D341Med (cell line): ENCODE results near the gene FHIT.

ENCODE experiments used
- DNase-seq: peaks from one replicate; pipeline ENCODE4 v3.0.0; 2012; ENCODE audit warnings: low spot score

The FHIT gene

DNA sequence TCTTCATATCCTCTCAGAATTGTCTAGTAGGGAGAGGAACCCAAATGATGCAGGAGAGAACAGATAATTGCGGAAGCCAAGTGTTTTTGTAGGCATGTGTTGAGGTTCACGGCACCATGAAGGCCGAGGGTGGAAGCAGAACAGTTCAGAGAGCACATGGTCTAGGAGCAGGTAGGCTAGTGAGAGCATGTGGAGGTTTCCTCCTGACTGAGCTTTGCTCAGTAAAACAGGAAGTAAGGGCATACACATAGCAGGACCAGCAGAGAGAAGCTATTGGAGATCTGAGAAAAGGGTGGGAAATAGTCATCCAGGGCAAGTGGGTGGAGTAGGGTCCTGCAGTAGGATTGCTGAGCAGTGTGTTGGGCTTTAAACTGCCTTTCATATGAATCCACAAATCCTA, 491.1 kb downstream of the FHIT start:
- no peak for DNase-seq

DNA sequence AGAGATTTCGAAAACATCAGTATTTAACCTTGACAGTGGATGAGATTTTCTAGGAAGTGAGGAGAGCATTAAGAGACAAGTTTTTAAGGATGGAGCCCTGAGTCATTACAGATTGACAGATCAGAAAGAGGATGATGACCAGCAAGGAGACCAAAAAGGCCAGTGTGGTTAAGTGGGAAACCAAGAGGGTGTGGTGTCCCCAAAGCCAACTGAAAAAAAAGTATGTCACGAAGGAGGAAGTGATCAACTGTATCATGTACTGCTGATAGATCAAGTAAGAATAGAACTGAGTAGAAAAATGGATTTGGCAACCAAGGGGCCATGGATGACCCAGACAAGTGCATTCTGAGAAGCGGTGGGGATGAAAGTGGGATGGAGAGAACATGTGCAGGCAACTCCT, 491.8 kb downstream of the FHIT start:
- DNase-seq: no peak

DNA sequence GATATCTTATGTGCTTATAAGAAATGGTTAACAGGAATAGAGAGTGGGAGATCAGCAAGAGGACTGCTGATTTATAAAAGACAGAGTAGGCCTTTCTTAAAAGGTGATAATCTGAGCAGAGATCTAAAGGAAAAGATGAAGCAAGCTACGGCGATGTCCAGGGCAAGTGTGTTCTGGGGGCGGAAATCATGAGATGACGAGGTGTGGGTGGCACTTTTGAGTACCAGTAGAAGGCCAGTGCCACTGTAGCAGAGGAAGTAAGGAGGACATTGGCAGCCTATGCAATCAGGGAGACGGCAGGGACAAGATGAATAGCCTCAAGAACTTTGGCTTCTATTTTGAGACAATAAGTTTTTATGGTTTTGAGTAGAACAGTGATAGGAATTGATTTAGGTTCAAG, 492.4 kb downstream of the FHIT start:
- no peak for DNase-seq

DNA sequence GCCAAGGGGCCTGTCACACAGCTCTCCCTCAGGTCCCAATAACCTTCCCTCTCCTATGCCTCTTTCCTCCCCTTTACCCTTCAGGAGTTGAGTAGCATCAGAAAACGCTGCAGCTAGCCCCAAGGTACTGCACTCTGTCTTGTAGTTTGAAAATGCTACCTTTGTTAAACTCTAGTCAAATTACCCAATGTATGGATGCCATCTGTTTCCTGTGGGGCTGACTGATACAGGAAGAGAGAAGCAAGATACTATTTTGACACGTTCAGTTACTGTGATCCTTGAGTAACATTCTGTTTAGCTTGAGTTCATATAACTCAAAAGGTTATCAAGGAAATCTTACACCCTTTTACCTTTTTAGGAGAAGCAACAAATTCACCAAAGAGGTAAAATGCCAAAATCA, 493.1 kb downstream of the FHIT start:
- DNase-seq: no peak

DNA sequence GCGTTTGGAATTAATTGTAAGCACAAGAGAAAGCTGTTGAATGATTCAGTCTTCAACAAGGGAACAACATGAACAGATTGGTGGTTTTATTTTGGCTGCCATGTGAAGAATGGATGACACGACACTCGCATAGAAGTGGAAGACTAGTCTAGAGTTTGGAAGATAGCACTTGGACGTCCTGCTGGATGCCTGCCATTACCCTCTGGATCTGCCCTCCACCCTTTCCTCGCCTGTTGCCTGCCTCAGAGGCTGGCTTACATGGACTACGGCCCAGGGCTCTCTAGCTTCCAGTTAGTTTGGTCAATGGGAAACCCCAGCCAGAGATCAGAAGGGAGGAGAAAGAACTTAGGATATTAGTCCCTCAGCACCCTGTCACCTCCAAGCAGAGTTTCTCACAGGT, 493.5 kb downstream of the FHIT start:
- no peak for DNase-seq

DNA sequence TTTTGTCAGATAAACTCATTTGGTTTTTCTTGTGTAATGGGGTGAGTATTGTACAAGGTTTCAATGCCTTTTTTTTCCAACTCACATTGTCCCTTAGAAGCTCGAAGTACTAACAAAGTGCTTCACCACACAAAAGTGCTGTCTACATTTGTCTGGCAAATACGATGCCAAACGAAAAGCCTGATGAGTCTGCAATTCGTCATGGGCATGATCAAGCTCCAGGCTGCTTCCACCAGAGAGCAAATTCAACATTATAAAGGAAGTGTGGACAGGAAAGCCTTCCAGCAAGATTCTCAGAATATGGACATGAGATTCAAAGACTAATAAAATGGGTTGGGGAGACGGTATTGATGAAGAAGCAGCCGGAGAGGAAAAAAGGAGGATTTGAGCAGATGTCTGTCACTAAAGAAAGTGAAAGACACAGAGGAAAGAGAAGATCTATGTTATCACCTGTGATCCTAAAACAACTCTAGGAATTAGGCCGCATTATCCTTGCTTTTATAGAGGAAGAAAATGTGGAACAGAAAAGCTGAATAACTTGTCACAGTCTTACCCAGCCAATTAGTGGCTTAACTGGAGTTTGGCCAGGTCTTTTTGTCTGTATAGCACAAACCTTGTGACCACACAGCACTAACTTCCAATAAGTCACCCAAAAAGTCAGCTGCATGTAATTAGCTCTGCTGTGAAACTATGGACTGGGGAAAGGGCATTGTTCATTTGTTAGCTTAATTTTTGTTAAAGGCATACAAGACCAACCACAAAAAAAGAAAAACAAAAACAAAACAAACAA, 494.8 kb downstream of the FHIT start:
- DNase-seq: no peak

DNA sequence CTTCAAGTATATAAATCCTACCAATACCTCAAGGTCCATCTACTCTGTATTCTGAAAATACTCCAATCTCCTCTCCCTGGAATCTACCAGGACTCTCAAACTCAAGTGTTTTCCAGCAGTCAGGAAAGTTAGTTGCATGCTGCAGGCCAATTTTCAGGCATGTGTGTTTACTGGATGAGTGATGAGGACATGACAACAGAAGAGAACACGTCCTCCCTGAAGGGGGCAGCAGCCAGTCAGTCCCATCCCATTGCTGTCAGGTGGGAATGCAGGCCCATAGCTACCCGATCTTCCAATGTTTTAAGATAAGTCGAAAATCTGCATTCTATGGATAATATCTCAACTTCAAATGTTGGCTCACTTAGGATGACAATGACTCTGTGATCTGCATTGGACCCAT, 496.2 kb downstream of the FHIT start:
- peak; percentile 70 for DNase-seq

DNA sequence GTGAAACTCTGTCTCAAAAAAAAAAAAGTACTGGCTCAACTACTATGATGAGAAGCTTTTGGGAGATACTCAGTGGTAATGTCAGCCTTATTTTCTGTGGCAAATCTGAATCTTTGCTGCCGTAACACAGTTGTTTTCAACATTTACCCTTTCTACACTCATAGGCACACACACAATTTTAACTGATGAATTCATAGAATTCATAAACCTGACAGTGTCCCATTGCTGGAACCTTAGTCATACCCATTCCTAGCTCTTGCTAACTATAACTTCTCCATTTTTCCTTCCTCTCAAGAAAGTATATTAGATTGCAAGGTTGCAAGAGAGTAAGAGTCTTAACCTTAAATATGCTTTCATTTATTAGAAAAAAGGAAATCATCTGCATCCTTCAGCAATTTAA, 496.6 kb downstream of the FHIT start:
- no peak for DNase-seq

DNA sequence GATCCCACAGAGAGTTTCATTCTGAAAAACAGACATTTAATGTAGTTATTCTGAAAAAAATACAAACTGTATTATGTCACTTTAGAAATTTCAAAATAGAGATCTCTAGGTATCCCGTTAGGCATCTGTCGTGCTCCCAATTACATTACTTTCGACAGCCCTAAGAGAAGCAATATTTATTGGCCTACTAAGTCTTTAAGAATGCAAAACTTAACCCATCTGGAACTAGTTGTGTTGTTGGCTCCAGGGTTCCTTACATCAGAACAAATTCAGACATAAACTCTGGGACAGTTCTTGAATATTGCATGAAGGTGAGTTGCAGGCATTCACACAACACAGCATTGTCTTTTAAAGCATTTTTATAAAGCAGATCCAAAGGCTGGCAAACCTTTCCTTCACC, 498.4 kb downstream of the FHIT start:
- no peak for DNase-seq

DNA sequence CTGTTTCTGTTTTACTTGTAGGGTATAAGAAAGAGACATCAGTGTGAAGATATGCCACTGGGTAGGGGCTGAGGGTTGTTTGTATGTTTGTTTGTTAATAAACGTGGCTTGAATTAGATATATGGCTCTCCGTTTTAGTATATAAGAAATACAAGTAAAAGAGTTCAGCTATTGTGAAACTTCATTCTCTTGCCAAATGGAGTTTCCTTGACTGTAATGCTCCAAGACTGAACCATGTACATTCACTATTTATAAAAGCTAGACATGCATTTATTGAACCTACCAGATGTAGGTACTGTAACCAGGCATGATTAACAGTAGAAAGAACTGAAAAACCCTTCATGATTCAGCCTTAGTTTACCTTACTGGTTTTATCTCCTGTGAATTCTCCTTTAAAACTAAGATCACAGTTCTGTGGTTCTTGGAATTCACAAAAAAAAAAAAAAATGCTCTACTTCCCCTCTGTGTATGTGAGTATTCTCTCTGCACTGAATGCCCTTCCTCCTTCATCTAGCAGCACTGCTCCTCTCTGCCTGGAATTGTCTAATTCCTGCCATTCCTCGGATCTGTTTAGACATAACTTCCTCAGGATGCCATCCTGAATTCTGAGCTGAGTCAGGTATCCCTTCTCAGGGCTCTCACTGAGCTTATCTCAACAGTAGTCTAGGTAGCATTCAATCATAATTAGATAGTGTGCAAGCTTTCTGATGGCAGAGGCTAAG, 504.4 kb downstream of the FHIT start:
- DNase-seq: no peak

DNA sequence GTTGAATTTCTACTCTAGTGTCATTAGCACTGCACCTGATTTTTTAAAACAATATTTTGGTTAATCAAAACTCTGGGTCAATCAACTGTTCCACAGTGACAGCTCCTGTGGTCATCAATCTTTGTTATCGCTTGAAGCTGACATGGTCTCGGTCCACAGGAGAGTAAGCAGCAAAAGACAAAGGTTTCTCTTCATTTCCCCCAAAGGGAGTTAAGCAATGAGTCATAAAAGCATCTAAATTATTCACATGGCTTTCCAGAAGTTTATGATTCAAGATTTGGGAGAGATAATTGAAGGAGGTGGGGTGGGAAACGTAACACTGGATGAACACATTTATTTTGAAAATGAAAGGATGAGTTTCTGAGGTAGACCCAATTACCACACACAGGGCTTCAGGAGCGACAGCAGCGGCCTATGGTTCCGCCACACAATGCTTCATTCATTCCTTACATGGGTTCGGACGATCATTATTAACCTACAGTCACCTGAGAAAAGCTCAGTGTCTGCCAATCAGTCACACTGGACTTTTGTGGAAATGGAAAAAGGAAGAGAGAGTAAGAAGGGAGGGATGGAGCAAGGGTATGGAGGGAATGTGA, 505.1 kb downstream of the FHIT start:
- no peak for DNase-seq

DNA sequence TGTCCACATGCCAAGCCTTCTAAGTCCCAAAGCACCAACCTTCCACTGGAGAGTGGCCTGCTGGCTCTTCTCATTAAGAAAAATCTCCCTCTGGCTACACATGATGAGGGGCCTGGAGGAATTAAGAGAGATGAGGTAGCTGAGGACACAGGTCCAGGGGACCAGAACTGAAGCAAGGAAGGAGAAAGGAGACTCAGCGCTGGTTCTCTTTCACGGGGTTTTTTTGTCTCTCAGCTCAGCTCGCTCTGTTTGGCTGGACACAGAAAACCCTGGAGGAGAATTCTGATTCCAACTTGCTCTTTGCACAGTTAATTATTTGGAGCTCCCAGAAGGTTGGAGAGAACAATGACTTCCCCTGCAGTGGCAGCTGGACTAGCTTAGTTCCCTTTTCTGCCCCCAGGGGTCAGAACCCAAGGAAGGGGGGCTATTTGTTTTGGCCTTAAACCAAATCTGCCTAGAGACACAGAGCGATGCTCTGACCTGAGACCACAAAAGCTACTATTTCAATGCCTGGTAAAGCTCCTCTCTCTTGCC, 507.6 kb downstream of the FHIT start:
- DNase-seq: no peak

DNA sequence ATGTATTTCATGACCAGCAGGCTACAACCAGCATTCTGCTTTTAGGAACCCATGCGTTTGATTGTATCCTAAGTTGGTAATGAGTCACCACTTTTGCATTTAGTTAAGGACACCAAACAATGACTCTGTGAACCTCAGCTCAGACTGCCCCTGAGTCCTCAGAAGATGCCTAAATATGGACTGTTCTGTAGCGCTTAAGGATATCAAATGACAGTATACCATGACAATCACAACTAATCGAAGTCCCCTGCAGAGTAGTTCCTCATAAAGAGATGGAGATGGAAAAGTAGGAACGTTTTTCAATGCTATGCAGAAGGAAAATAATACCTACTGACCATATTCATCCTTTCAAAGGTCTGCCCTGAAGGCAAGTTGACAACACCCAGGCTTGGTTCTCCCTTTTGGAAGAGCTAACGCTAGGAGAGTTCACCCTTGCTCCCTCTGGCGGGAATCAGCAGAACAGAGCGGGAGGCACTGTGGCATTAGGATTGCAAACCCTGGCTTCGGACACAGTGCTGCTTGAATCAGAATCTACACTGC, 508.6 kb downstream of the FHIT start:
- DNase-seq: no peak

DNA sequence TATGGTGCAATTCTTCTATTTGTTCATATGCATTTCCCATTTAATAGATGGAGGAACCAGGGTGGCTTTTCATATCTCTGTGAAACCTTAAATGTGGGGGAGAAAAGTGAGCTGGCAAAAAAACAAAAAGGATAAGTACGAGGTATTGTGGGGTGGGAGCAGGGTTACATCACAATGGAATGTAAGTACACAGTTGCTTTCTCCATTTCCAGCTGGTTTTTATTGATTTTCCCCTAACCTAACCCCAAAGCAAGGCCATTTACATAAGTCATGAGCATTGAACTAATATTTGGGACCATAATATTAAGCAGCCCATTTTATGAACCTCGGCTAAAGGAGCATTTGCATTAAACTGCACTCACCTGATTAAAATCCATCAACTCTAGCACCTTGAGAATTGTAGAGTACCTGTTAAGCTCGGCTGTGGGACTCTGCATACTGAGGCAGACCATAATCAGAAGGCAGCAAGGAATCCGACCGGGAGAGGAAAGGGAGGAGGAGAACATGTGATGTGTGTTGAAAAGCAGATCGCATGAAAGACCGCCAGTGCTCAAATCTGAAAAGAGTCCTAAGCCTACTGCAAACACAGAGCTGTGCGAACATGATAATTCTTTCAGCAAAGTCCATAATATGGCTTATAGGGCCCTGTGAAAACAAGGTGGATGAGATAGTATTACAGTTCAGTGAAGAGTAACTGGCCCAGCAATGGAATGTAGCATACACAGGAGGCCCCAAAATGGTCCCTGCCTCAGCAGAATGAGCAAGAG, 513.4 kb downstream of the FHIT start:
- DNase-seq: no peak

DNA sequence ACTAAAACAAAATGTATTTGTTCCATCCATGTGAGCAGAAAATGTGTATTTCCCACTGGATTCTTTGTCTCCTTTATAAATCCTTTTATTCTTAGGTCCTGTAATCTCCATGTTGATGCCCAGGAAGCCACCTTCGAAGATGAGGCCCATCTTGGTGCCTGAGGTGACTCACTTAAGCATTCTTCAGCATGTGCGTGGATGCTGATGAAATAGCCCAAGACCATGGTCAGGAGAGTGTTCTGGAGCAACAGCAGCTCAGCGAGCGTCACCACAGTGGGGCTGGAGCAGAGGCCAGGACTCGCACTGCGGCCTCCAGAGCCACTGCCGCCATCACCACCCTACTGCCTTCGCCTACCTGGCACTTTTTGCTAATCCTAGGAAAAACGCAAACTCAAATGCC, 520.9 kb downstream of the FHIT start:
- no peak for DNase-seq

DNA sequence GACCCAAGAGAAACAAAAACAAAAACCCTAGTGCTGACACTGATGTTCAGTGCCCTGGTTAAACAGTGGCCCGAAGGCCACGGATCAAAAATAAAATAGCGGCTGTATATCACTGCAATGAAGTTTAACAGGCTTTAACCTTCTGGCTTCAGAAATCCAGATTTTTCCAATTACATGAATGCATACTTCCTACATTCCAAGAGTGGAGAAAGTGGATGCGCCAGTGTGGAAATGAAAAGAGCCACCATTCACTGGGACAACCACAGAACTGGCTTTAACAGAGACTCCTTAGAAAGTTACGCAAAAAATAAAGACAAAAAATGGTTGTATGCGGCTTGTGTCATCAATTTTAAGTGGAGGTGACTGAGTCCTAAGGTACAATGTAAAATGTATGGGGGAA, 522.2 kb downstream of the FHIT start:
- DNase-seq: no peak

DNA sequence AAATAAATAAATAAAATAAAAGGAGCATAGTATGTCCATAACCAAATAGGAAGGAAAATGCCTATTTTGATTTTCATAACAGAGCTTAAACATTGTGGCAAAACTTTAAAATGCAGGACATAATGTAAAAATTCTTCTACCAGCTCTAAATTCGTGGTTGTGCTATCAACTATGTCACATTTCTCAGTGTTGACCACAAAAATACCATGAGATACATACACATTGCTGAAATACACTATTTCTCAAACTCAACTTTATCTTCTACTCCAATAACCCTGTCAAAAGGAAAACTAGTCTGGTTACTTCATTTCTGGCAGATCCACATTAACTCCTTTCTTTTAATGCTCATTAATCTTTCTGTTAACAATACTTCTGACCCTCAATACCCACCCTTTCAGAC, 523.2 kb downstream of the FHIT start:
- no peak for DNase-seq

DNA sequence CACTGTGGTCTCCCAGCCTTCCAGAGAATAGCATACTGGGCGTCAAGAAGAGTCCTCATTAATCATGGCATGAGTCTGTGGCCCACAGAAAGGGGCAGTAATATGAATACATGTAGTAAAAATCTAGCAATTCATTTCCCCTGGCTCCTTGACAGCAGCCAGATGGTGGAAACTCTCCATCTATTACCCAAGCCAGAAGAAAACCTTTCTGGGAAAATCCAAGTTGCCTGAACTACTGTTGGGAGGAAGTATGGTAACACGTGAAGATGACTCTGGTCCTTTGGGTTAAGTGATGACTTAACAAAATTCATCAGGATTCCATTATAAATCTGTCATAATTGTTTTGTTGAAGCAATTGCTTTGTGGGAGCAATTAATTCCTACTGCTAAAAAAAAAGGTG, 530.5 kb downstream of the FHIT start:
- DNase-seq: no peak

DNA sequence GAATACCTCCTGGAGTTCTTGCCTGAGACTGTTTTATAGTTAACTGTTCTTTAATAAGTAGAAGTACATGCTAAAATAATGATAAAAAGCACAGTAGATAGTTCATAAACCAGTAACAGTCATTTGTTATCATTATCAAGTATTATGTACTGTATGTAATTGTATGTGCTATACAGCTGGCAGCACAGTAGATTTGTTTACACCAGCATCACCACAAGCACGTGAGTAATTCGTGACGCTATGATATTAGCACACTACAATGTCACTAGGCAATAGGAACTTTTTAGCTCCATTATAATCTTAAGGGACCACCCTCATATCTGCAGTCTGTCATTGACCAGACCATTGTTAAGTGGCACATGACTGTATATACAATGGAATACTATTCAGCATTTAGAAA, 534.7 kb downstream of the FHIT start:
- no peak for DNase-seq

DNA sequence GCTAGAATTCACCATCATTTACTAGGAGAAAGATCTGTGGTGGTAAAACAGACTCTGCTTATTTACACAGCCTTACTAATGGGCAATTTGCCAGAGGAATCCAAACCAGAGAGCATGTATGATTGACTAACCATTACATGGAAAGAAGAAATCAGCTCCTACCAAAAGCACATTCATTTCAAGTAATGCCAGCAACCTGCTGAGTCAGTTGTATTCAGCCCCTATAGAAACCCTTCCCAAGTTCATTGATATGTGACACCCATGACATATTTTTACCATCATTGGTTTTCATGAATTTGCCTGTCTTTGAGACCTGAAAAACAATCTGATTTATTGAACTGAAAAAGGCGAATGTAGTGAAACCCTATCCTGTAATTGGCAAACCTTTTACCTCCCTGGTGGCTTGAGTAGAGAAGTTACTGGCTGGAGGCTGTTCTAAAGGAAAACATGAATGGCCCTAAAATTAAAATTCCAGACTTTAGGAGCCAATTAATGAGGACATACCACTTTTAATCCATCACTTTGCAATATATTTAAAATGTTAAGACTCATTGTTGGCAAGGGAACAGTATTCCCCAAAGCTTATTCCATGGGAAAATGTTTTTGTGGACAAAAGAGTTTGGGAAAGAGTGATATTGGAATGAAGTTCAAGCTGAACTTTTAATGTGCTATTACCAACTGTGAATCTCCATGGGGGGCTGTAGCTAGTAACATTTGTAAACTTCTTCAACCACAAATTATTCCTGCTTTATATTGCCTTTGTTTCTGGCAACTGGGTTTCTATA, 542.9 kb downstream of the FHIT start:
- no peak for DNase-seq

DNA sequence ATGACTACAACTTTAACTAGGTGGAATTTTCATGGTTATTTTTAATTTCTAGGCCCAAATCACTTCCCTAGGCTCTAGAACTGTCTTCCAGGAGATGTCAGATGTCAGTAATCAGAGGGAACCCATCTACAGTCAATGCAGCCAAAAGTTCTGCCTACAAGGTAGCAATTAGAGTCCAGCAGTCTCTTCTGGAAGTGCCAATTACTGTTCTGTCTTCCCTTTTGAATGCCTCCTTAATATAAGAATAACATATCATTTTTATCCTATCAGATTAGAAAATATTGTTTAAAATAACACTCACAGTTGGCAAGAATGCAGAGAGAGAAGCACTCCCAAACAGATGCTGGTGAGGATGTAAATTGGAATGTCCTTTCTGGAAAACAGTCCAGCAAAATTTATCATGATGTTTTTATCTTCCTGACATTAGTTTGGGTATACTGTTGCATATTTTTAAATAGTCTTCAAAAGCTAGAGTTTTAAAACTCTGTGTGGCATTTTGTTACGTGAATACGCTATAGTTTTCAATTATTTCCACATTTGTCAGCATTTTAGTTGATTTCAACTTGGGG, 543.7 kb downstream of the FHIT start:
- no peak for DNase-seq
